HG03521 (cell line): ENCODE data around the gene FERMT1.
"Not testable (repeated sequence)": the region's sequence is repeated elsewhere in the genome, so short reads cannot be mapped to it uniquely, and the experiment has no call there.

Source experiments
- ATAC-seq: cut with Tn5 transposase; IDR thresholded peaks from one replicate; pipeline ENCODE4 v1.9.1; 2021; ENCODE audit warnings: mild to moderate bottlenecking, moderate library complexity; ENCODE audit not compliant: unreplicated experiment

The FERMT1 gene

DNA sequence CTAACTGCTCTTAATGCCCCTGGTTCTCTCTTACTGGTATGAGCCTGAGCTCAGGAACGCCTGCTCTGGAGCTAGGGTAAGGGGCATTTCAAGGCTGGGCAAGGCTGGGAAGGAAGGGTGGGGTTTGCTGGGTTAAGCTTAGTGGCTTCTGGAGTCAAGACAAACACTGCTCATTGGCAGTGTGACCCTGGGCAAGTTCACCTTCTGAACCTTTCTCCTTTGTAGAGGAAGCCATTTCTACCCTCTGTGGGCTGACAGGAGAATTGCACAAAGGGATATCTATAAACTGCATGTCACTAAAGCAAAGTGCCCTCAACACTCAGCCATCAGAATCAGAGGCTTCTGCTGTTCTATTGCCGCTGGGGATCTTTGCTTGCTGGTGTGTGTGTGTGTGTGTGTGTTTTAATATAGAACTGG is 48.7 kb downstream of the FERMT1 start:
- no peak for ATAC-seq

- ATAC-seq: no peak
These were observed 51.8 kb downstream of the FERMT1 start for GRCh38 chr20:6070829-6071695.

DNA sequence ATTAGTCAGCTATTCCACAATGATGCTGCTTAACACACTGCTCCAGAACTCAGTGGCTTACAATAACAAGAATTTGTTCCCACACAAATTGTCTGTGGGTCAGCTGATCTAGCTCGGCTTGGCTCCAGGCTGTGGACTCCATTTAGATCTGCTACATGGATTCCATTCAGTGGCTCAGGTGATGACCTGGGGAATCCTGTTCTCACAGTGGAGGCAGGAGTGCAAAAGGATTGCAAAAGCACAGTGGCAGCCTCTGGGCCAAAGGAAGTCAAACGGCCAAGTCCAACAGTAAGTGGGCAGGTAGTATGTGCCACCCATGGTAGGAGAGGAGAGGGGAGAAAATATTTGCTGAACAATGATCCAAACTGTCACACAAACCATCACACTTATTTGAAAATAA is 53.2 kb downstream of the FERMT1 start:
- ATAC-seq: no peak

DNA sequence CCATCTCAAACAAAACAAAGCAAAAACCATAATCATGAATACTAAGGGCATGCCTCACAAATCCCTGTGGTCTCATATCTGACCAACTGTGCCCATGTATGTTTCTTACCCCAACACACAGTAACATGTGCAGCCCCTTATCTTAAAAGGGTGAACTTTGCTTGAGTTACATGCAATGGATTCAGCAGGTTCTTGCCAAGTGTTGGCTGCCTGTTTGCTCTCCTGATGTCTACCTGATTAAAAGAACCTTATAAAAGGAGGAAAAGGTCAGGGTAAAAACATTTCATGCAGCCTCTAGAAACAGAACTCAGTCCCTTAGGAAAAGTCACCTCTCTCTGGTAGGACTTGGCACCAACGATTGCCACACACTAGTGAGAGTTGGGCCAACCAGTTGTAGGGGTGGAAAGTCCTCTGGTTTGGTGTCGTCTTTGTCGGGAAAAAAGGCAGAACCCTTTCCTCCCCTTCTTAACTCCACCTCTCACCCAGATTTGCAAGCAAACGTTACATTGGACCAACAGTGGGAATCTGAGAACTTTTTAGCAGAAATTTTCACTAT is 55.0 kb downstream of the FERMT1 start:
- no peak for ATAC-seq

GRCh38 chr20:6066582-6066981 is 56.2 kb downstream of the FERMT1 start:
- no peak for ATAC-seq

- no peak for ATAC-seq
These were observed 61.3 kb downstream of the FERMT1 start for GRCh38 chr20:6061544-6061943.

- no peak for ATAC-seq
These were observed 62.6 kb downstream of the FERMT1 start for GRCh38 chr20:6060213-6060612.

DNA sequence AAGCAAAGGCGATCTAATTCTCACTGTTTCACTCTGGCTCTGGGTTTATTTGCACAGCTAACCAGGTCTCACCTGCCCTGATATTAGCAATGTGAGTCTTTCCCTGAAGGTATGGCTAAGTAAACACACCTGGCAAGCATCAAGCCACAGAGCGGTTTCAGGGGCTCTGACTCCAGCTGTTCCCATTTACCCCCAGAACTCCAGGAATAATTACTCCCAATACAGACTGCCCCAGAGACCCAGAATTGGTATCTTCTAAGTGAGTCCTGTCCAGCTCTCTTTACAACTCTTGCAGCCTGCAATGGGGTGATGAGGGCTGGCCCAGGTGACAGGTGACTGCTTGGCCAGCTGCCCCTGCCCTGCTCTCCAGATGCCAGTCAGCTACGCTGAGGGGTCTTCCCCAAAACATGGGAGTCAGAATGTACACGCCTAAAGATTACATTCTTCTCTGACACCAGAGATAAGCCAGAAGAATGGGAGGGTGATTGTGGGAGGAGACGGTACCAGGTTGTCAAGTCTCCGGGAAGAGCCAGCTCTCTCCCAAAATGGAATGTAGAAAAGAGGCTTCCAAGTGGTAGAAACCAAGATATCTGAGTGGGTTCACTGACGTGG is 64.0 kb downstream of the FERMT1 start:
- no peak for ATAC-seq

GRCh38 chr20:6057691-6058090 is 65.1 kb downstream of the FERMT1 start:
- ATAC-seq: no peak

DNA sequence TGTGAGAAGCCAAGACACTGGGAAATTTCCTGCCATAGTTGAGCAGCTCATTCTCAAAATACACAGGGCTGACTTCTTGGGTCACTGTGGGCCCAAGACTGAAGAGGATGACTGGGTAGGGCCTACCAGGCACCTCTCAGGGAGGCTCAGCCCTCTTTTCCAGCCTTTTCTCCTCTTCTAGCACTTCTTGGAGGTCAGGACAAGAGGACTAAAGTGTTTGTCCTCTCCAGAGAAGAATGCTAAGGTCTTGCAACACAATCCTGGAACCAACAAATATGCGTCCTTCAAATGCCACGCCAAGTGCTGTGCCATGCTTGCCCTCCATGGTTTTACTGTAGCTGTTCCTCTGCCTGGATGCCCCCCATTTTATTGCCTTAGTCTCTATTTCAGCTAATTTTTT is 65.7 kb downstream of the FERMT1 start:
- no peak for ATAC-seq

DNA sequence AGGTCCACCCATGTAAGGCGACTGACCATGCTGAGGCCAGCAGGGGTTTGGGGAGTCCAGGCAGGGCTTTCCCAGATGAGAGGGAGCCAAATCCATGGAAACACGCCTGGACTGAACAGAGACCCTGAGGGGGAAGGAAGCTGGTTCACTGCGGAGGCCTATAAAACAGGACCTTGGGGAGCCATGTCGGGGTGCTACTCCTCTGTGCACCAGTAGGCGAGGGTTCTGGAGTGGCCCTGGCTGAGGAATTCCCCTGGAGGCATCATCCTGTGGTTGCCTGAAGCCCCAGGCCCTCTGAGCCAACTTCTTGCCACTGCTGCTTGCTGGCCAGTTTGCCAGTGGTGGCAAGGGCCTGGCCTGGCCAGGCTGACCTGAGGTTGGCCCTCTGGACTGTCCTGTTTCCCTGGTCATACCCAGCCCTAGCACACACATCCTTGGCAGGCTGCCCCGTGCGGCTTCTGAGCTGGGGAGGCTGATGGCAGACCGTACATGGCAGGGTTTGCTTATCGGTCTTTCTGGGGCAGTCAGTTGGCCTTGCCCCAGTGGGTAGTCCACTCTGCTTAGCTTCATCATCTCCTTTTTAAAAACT is 66.8 kb downstream of the FERMT1 start:
- no peak for ATAC-seq

- ATAC-seq: no peak
These were observed 67.6 kb downstream of the FERMT1 start for GRCh38 chr20:6055161-6055783.

- ATAC-seq: not testable (repeated sequence)
These were observed 68.2 kb downstream of the FERMT1 start for GRCh38 chr20:6054689-6055051.

GRCh38 chr20:6053776-6054688 is 68.8 kb downstream of the FERMT1 start, which contains the start of gene LRRN4:
LRRN4 (minus strand) TSS chr20:6054060; CDS start chr20:6052799, 1,261 bp downstream.
- ATAC-seq: no peak

DNA sequence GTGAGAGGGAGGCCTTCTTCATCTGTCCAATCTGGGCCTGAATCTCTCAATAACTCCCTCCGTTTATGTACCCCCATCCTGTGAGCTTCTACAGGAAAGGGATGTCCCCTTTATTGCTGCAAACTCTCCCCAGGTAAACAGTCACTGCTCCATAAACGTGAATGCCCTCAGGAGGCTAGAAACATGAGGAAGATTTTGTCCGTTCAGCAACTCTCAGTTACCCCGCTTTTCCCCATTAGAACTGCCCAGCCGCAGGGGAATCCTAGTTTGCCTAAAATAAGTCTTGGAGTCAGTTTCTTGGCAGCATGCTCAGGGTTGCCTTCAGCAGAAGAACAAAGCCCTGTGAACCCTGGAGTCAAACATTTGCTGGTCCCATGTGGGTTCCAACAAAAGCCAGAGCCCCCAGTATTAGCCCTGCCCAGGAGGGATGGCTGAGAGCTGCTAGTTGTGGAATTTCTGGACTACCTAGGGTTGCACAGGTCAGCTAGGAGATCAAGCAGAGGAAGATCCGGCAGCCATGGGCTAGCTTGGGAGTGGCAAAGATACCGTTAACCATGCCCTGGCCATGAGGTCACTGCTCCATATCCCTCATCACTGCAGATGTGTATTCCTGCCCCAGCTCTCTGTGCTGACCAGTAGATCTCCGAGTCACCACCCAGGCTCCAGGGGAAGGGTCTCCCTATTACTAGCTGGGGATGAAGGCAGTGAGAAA is 69.6 kb downstream of the FERMT1 start:
- ATAC-seq: no peak

DNA sequence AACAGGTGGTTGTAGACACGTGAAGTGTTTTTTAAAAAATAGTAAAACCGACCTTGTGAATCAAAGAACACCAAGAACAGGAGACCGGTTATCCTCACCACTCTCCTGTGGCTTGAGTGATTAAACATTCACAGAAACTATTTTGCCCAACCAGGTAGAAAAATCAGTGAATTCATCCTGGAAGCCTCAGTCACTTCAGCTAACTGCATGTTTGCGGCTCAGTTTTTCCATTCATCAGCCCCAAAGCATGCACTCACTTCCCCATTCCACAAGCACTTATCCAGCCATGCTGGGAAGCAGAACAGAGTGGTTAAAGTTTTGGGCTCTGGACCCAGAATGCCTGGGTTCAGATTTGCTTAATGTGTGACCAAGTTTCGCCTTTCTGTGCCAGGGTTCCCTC is 71.3 kb downstream of the FERMT1 start:
- no peak for ATAC-seq

- ATAC-seq: no peak
These were observed 74.4 kb downstream of the FERMT1 start for GRCh38 chr20:6048391-6048790.

DNA sequence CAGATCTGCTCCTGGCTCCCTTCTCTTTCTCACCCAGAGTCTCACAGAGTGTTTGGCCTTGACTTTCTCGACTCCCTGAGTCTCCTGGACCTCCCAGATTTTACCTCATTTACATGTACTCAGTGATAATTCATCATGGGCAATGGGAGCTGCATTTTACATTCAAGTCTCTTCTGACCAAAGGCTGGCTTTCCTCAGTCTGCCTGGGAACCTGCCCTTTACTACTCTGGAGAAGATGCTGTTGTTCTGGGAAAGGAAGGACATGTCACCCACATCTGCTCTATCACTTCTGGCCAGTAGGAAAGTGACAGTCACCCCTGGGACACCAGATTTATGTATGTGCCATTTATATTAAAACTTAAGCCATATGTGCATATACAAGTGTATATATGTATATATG is 76.4 kb downstream of the FERMT1 start:
- no peak for ATAC-seq

DNA sequence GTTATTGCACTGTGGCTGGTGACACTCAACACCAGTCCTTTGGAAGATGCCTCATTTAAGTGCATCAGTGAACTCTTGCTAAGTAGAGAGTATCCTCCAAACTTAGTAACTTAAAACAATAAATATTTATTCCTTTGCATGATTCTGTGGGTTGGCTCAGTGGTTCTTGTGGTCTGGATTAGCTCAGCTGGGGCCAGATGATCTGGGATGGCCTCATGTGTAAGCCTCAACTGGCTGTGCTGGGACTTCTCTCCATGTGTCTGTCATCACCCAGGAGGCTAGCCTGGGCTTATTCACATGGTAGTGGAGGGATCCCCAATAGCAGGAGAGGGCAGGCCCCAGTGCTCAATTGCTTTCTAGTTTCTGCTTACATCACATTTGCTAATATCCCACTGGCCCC is 77.3 kb downstream of the FERMT1 start:
- ATAC-seq: no peak

- no peak for ATAC-seq
These were observed 78.7 kb downstream of the FERMT1 start for GRCh38 chr20:6044115-6044514.
